ENCODE results near the gene NCBP3.

NCBP3 gene

DNA sequence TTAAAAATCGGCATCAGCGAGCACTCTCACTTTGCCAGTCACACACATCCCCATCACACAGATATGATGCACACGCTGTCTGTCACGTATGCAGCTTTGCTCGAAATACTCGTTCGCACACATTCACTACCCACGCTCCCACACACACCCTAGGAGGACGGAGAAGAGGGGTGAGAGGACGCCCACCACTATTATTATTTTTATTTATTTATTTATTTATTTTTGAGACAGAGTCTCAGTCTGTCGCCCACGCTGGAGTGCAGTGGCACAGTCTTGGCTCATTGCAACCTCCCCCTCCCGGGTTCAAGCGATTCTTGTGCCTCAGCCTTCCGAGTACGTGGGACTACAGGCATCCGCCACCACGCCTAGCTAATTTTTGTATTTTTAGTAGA is 92.0 kb downstream of the NCBP3 start:
- DNase-seq (ENCODE audit: low read depth): no peak

DNA sequence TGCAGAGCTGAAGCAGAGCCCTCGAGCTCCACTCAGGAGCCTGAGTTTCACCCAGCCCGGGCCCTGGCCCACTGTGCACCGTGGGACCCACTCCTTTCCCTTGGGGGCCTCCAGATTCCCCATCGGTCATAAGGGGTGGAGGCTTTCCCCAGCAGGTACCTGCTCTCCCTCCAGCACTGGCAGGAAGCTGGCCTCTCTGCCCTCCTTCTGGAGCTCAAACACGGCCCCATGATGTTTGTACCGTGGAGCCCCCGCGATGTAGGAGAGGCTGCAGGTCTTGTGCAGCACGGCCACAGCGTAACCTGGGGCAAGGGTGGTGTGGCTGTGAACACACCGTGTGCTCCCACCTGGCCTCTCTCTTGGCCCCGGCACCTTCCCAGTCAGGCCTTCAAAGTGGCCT is 92.4 kb downstream of the NCBP3 start:
- DNase-seq (ENCODE audit: low read depth): no peak

Data from activated T-cell treated with anti-CD3 and anti-CD28 coated beads for 24 hours (primary cell).